ENCODE measurements around the gene OR8J3.
"Not testable (repeated sequence)": the region's sequence is repeated elsewhere in the genome, so short reads cannot be mapped to it uniquely, and the experiment has no call there.

Gene OR8J3

DNA sequence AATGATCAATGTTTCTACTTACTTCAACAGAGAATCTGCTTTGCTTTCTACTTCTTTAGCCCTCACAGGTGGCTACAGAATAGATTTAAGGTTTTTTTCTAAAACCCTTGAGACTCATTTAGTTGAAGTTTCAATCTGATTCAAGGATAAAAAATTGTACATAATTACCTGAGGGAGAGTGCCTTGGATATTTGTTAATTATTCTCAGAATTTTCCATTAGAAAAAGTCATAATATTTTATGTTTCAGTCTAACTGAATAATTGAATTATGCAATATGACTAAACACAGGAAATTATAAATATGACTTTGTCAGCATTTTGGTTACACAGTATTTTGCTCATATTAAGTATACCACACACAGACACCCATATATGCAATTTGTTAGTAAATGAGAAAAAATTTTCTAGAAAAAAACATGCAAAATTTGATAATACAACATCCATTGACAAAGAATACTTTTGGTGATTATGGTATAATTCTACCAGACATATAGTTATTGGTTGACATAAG is at the start of gene OR8J3:
Gene OR8J3 (minus strand): TSS at position 51 of the 511 bp plus-strand sequence. CDS start 2,483 bp downstream, outside the sequence.
- DNase-seq, result no peak

- DNase-seq, result no peak
These were observed 48.6 kb upstream of the OR8J3 start for GRCh38 chr11:56188602-56189001.

- DNase-seq, result no peak
These were observed 43.5 kb upstream of the OR8J3 start for GRCh38 chr11:56183459-56183858.

GRCh38 chr11:56176318-56176717 is 36.3 kb upstream of the OR8J3 start, which contains the start of gene OR5J2:
OR5J2 (plus strand) TSS chr11:56176618; CDS start chr11:56176618, 0 bp downstream.
- DNase-seq, result no peak

- DNase-seq, result no peak
These were observed 32.3 kb upstream of the OR8J3 start for GRCh38 chr11:56172256-56172830.

DNA sequence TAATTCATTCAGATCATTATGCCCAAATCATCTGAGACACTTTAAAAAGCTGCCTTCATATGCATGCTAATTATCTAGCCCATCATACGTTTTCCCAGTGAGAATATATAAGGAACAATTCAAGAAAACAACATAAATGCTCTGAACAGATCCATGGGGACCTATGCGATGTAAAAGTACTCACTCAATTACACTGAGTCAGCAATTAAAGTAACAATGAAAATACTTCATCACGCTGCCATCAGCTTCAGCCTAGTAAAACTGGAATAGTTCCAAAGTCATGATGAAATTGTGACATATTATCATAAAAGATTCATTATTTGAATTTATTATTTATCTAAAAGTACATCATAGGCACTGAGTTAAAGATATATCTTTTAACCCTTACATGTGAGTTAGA is 23.8 kb upstream of the OR8J3 start:
- DNase-seq, result no peak

GRCh38 chr11:56160217-56160616 is 20.2 kb upstream of the OR8J3 start, which contains the start of gene OR8K5:
OR8K5 (minus strand) TSS chr11:56160317; CDS start chr11:56160317, 0 bp downstream.
- no peak for DNase-seq

DNA sequence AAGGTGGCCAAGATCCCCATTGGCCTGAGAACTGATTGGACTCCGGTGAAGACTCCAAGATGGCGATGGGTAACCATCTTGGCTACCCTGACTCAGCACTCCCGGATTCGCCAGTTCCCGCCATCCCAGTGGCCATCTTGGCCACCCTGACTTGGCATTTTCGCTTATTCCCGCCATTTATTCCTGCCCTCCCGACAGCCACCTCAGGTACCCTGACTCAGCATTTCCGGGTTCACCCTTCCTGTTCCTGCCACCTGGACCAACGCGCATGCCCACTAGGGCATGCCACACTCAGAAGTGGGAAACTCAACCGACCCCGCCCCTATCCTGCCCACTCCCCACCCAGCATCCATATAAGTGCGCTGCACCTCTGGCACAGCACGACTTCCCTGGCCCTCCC is 12.3 kb upstream of the OR8J3 start:
- DNase-seq, result no peak

GRCh38 chr11:56151376-56151775 is 11.4 kb upstream of the OR8J3 start:
- no peak for DNase-seq

- DNase-seq, result not testable (repeated sequence)
These were observed 3.7 kb upstream of the OR8J3 start for GRCh38 chr11:56143681-56144080.

GRCh38 chr11:56122073-56122472 is 17.9 kb downstream of the OR8J3 start, which contains the start of gene OR8H3:
OR8H3 (plus strand) TSS chr11:56122373; CDS start chr11:56122373, 0 bp downstream.
- DNase-seq, result no peak

DNA sequence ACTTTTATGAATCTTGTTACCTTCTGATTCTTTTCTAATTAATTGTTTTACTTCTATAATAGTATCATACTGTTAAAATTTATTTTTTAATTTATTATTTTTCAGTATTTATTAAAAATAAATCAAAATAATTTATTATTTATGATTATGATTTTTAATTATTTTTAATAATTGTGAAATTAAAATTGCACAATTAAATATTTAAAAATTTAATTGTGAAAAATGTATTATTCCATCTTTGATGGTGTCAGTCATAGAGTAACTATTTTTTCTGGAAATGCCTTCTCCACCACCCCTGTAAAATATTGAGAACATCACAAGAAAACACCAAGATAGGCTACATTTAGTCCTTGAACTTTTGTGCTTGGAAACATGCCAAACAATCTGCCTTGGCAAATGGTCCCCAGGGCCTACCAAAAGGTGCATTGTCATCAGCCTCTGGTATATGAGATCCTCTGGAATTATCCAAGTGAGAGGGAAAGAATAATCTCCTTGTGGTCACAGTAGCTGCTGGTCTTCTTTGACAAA is 36.7 kb downstream of the OR8J3 start, which contains the start of gene OR8H2:
Gene OR8H2 (plus strand): TSS at position 478 of the 528 bp plus-strand sequence. CDS start 1,356 bp downstream, outside the sequence.
- DNase-seq, result no peak

DNA sequence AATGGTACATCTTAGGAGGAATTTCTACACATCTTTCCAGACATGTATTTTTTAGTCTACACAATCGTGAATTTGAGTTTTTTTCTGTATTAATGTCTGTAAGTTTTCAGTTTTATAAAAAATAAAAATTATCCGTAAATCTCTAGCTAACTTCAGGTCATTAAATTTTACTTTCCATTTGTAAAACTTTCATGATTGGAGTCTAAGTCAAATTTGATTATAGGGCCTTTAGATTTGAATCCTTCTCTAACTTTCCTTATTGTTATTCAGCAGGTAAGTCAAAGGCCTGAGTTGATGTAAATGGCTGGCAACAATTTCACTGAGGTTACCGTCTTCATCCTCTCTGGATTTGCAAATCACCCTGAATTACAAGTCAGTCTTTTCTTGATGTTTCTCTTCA is 47.0 kb downstream of the OR8J3 start, which contains the start of gene OR8I2:
Gene OR8I2 (plus strand): TSS at position 301 of the 400 bp plus-strand sequence. CDS start 0 bp downstream, at position 301.
- DNase-seq, result no peak

DNA sequence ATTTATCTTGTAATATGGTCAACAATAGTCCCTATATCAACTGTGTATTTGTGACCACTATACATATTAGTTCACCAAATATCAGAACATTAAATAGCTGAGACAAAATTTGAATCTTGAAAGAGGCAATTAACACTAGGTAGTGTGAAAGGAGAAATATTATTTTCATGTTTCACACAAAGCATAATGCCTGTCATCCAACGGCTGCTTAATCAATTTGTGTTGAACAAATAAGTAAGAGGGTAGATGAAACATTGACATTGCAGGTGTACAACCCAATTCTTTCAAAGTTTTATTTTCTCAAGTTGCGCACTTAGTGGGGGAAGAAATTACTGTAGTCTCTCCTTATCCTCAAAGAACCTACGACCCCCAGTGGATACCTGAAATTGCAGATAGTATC is 50.3 kb downstream of the OR8J3 start:
- no peak for DNase-seq

Data from femur (tissue), 1 donor.